HG02970 (cell line): Measurements from ENCODE around the gene RBMS3.
"Not testable (repeated sequence)": the region's sequence is repeated elsewhere in the genome, so short reads cannot be mapped to it uniquely, and the experiment has no call there.

Source experiments
- ATAC-seq: cut with Tn5 transposase; IDR thresholded peaks from one replicate; pipeline ENCODE4 v1.9.1; 2021; ENCODE audit warnings: mild to moderate bottlenecking, moderate library complexity, moderate number of reproducible peaks; ENCODE audit not compliant: unreplicated experiment, low FRiP score

RBMS3 gene

GRCh38 chr3:30035935-30036567 is 755.2 kb downstream of the RBMS3 start:
- ATAC-seq: no peak

- ATAC-seq: no peak
These were observed 759.3 kb downstream of the RBMS3 start for GRCh38 chr3:30040126-30040525.

GRCh38 chr3:30041481-30041880 is 760.6 kb downstream of the RBMS3 start:
- ATAC-seq: not testable (repeated sequence)

GRCh38 chr3:30042274-30042859 is 761.5 kb downstream of the RBMS3 start:
- no peak for ATAC-seq

- ATAC-seq: no peak
These were observed 762.2 kb downstream of the RBMS3 start for GRCh38 chr3:30042916-30043555.

DNA sequence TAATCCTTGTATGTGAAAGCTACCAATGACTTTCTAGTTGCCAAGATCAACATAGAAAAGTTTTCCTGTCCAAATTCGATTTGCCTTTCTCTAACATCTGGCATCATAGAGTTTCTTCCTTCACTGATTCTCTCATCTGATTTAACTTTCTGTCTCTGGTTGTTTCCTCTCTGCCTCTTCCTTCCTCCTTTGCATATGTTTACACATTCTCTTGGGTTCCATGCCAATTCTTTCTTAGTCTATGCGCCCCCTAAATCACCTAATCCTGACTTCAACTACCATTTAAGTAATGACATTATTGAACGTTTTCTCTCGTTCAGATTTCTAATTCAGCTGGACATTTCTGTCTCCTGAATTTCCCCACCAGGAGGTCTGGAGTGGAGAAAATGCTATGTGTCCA is 763.6 kb downstream of the RBMS3 start:
- no peak for ATAC-seq

DNA sequence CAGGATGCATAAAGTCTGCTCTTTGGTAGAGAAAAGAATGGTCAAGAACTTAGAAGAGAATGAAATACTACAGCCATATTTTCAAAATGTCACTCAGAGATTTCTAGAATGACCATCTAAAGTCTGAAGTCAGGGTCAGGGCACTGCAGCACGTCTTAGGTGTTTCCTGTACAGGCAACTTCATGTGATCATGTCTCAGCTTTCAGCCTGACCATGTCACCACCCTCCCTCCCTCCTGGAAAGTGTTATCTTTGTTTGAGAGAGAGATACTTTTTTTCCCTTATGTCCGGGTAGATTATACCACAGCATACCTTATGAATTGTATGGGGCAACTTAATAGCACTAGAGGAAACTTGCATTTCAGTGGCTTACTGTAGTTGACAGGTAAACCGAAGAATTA is 767.6 kb downstream of the RBMS3 start:
- no peak for ATAC-seq

- not testable (repeated sequence) for ATAC-seq
These were observed 769.2 kb downstream of the RBMS3 start for GRCh38 chr3:30050116-30050515.

- no peak for ATAC-seq
These were observed 778.4 kb downstream of the RBMS3 start for GRCh38 chr3:30059240-30059639.
